Lower leg skin (tissue), 4 donors: Measurements from ENCODE around the gene RNASE8. TPM values are rescaled to one million over a fixed set of nuclear protein-coding genes. Genes with fewer than 3 reads are reported as not detected.

Experiments used
- DNase-seq, 2 donors: peaks; one replicate each; pipeline ENCODE4 v3.0.0-alpha.2; 2019; ENCODE audit warnings: low spot score in 2 of 2
- H3K4me3 ChIP-seq: fragments of 200-600 bp; sonication (generic); 2 replicates; pipeline ENCODE4 v1.5.1; 2017; ENCODE audit warnings: mild to moderate bottlenecking, low read depth; ENCODE audit not compliant: poor library complexity, severe bottlenecking
- CTCF ChIP-seq, 3 donors: fragments of 450-650 bp; IDR thresholded peaks; one replicate each; pipeline ENCODE4 v1.5.1; 2016; ENCODE audit warnings: antibody characterized with exemption in 3 of 3, mild to moderate bottlenecking in 3 of 3, moderate library complexity in 2 of 3
- POLR2A ChIP-seq, 2 donors: fragments of 450-650 bp; IDR thresholded peaks; one replicate each; pipeline ENCODE4 v1.6.1; 2016 to 2017; ENCODE audit warnings: antibody characterized with exemption in 2 of 2, mild to moderate bottlenecking in 1 of 2, moderate library complexity in 1 of 2
- WGBS, 2 donors: methylation state at CpG; one replicate each; pipeline ENCODE4 v1.1.5; 2018; 5-methylcytosine and 5-hydroxymethylcytosine counted together
- intact Hi-C: fragments of 100-400 bp; cut with DNase I; formaldehyde crosslinking; loops from one replicate; pipeline ENCODE4 v1.15.0; 2023; ENCODE audit warnings: low total_unique reads
- total RNA-seq, 4 donors: library from RNA; depleted of rRNA; stranded (reverse); fragments of >200 nt; gene quantifications; one replicate each; pipeline ENCODE4 v1.1.0, GENCODE V29; 2016

Gene RNASE8
- total RNA-seq, 4 donors from 2014 or later: not detected

- H3K4me3 ChIP-seq: no peak overlapping the region
- DNase-seq: no peak
- 75 to 86% methylated on average over 4 of the region's 4 CpGs for WGBS, 2 donors
- TF ChIP-seq CTCF (IDR thresholded peaks at IDR 0.05) (no peak), POLR2A (IDR thresholded peaks at IDR 0.05) (no peak)
- intact Hi-C loops: no loop called here
These were observed 31.1 kb downstream of the RNASE8 start for GRCh38 chr14:21088687-21089086.

- TF ChIP-seq CTCF (IDR thresholded peaks at IDR 0.05) (no peak), POLR2A (IDR thresholded peaks at IDR 0.05) (no peak)
- DNase-seq: no peak
- no peak overlapping the region for H3K4me3 ChIP-seq
- WGBS, 2 donors: 34 to 46% methylated on average over 1 of the region's 1 CpG
- intact Hi-C loops: no loop called here
These were observed 31.6 kb downstream of the RNASE8 start for GRCh38 chr14:21089271-21089670.

- TF ChIP-seq CTCF (IDR thresholded peaks at IDR 0.05): no peak
- H3K4me3 ChIP-seq: no peak overlapping the region
- intact Hi-C loops: loop anchor here (10.0 kb wide), 1 partner anchor 75 kb away; no protein-coding TSS in a partner anchor
- DNase-seq: no peak
- 83 to 86% methylated on average over 5 of the region's 5 CpGs for WGBS, 2 donors
These were observed 32.2 kb downstream of the RNASE8 start for GRCh38 chr14:21089877-21090193.

GRCh38 chr14:21090194-21090939, 32.7 kb downstream of the RNASE8 start:
- WGBS, 2 donors: 89 to 90% methylated on average over 35 to 39 of the region's 45 CpGs
- DNase-seq: no peak
- no peak overlapping the region for H3K4me3 ChIP-seq
- TF ChIP-seq CTCF (IDR thresholded peaks at IDR 0.05) (no peak), POLR2A (IDR thresholded peaks at IDR 0.05) (no peak)
- intact Hi-C loops: loop anchor here (10.0 kb wide), 1 partner anchor 76 kb away; no protein-coding TSS in a partner anchor

GRCh38 chr14:21090940-21091663, 33.5 kb downstream of the RNASE8 start:
- 92% methylated on average over 40 to 45 of the region's 45 CpGs for WGBS, 2 donors
- no peak for DNase-seq
- no peak for TF ChIP-seq POLR2A (IDR thresholded peaks at IDR 0.05)
- no peak for TF ChIP-seq CTCF (IDR thresholded peaks at IDR 0.05)
- intact Hi-C loops: loop anchor here (10.0 kb wide), 1 partner anchor 76 kb away; no protein-coding TSS in a partner anchor
- no peak overlapping the region for H3K4me3 ChIP-seq
